ENCODE measurements around the gene FGF14.

The FGF14 gene

GRCh38 chr13:102399791-102400674 is 1.8 kb downstream of the FGF14 start:
- H3K36me3 ChIP-seq (ENCODE audit: control insufficient read depth in 5 of 5, insufficient read depth in 5 of 5, low read length in 5 of 5) = no peaks in the 10 kb centered on the region
- H3K9ac ChIP-seq (ENCODE audit: low read length in 5 of 5) = peak overlapping the region in 3 of 5 donors; percentile 35 to 39 (median 38)
- no peaks in the 10 kb centered on the region for H3K9me3 ChIP-seq (ENCODE audit: control insufficient read depth in 5 of 5, low read length in 5 of 5)
- peak overlapping the region; percentile 66 to 78 (median 76) for H3K4me3 ChIP-seq (ENCODE audit: low read depth in 1 of 5, low read length in 5 of 5)
- peaks cover 0 to 35% (median 31%) of the 10 kb centered on the region in 5 donors for H3K4me1 ChIP-seq (ENCODE audit: control insufficient read depth in 5 of 5, insufficient read depth in 5 of 5, low read length in 5 of 5)
- H3K27me3 ChIP-seq (ENCODE audit: control insufficient read depth in 5 of 5, insufficient read depth in 4 of 5, low read length in 5 of 5) = peaks cover 6 to 35% (median 21%) of the 10 kb centered on the region in 5 donors
- H3K27ac ChIP-seq (ENCODE audit: low read depth, low read length) = peak overlapping the region; percentile 10

GRCh38 chr13:102395939-102396338 is 5.9 kb downstream of the FGF14 start:
- Histone ChIP-seq H3K27me3 (ENCODE audit: control insufficient read depth in 5 of 5, insufficient read depth in 4 of 5, low read length in 5 of 5) (peaks cover 6 to 17% (median 10%) of the 10 kb centered on the region in 5 donors), H3K36me3 (ENCODE audit: control insufficient read depth in 5 of 5, insufficient read depth in 5 of 5, low read length in 5 of 5) (no peaks in the 10 kb centered on the region), H3K4me3 (ENCODE audit: low read depth in 1 of 5, low read length in 5 of 5) (no peak overlapping the region), H3K4me1 (ENCODE audit: control insufficient read depth in 5 of 5, insufficient read depth in 5 of 5, low read length in 5 of 5) (peaks cover 0 to 32% (median 30%) of the 10 kb centered on the region in 5 donors), H3K9me3 (ENCODE audit: control insufficient read depth in 5 of 5, low read length in 5 of 5) (no peaks in the 10 kb centered on the region), H3K9ac (ENCODE audit: low read length in 5 of 5) (no peak overlapping the region), H3K27ac (ENCODE audit: low read depth, low read length) (no peak overlapping the region)

GRCh38 chr13:102395174-102395573 is 6.7 kb downstream of the FGF14 start:
- Histone ChIP-seq H3K9ac (ENCODE audit: low read length in 5 of 5) (peak overlapping the region; percentile 31 to 83 (median 70)), H3K36me3 (ENCODE audit: control insufficient read depth in 5 of 5, insufficient read depth in 5 of 5, low read length in 5 of 5) (no peaks in the 10 kb centered on the region), H3K27me3 (ENCODE audit: control insufficient read depth in 5 of 5, insufficient read depth in 4 of 5, low read length in 5 of 5) (peaks cover 2 to 10% (median 5%) of the 10 kb centered on the region in 5 donors), H3K4me3 (ENCODE audit: low read depth in 1 of 5, low read length in 5 of 5) (peak overlapping the region; percentile 67 to 94 (median 84)), H3K9me3 (ENCODE audit: control insufficient read depth in 5 of 5, low read length in 5 of 5) (no peaks in the 10 kb centered on the region), H3K4me1 (ENCODE audit: control insufficient read depth in 5 of 5, insufficient read depth in 5 of 5, low read length in 5 of 5) (peaks cover 0 to 25% (median 23%) of the 10 kb centered on the region in 5 donors), H3K27ac (ENCODE audit: low read depth, low read length) (peak overlapping the region; percentile 75)

- H3K36me3 ChIP-seq (ENCODE audit: control insufficient read depth in 5 of 5, insufficient read depth in 5 of 5, low read length in 5 of 5) = no peaks in the 10 kb centered on the region
- no peaks in the 10 kb centered on the region for H3K9me3 ChIP-seq (ENCODE audit: control insufficient read depth in 5 of 5, low read length in 5 of 5)
- peak overlapping the region; percentile 75 for H3K27ac ChIP-seq (ENCODE audit: low read depth, low read length)
- peaks cover 0 to 17% (median 15%) of the 10 kb centered on the region in 5 donors for H3K4me1 ChIP-seq (ENCODE audit: control insufficient read depth in 5 of 5, insufficient read depth in 5 of 5, low read length in 5 of 5)
- H3K4me3 ChIP-seq (ENCODE audit: low read depth in 1 of 5, low read length in 5 of 5) = peak overlapping the region; percentile 67 to 94 (median 84)
- H3K27me3 ChIP-seq (ENCODE audit: control insufficient read depth in 5 of 5, insufficient read depth in 4 of 5, low read length in 5 of 5) = peaks cover 0 to 3% (median under 1%) of the 10 kb centered on the region in 5 donors
- H3K9ac ChIP-seq (ENCODE audit: low read length in 5 of 5) = peak overlapping the region; percentile 31 to 83 (median 70)
Observed at GRCh38 chr13:102394158-102395053, 7.4 kb downstream of the FGF14 start.

- Histone ChIP-seq H3K9ac (ENCODE audit: low read length in 5 of 5) (no peak overlapping the region), H3K4me3 (ENCODE audit: low read depth in 1 of 5, low read length in 5 of 5) (no peak overlapping the region), H3K27ac (ENCODE audit: low read depth, low read length) (no peak overlapping the region), H3K27me3 (ENCODE audit: control insufficient read depth in 5 of 5, insufficient read depth in 4 of 5, low read length in 5 of 5) (peaks cover 0 to 3% (median 0%) of the 10 kb centered on the region in 5 donors), H3K4me1 (ENCODE audit: control insufficient read depth in 5 of 5, insufficient read depth in 5 of 5, low read length in 5 of 5) (peaks cover 0 to 17% (median 15%) of the 10 kb centered on the region in 5 donors), H3K9me3 (ENCODE audit: control insufficient read depth in 5 of 5, low read length in 5 of 5) (no peaks in the 10 kb centered on the region), H3K36me3 (ENCODE audit: control insufficient read depth in 5 of 5, insufficient read depth in 5 of 5, low read length in 5 of 5) (no peaks in the 10 kb centered on the region)
Observed at GRCh38 chr13:102392481-102393209, 9.2 kb downstream of the FGF14 start.

GRCh38 chr13:102386461-102386860 is 15.4 kb downstream of the FGF14 start:
- Histone ChIP-seq H3K4me3 (ENCODE audit: low read depth in 1 of 5, low read length in 5 of 5) (no peak overlapping the region), H3K36me3 (ENCODE audit: control insufficient read depth in 5 of 5, insufficient read depth in 5 of 5, low read length in 5 of 5) (no peaks in the 10 kb centered on the region), H3K4me1 (ENCODE audit: control insufficient read depth in 5 of 5, insufficient read depth in 5 of 5, low read length in 5 of 5) (no peaks in the 10 kb centered on the region), H3K27ac (ENCODE audit: low read depth, low read length) (no peak overlapping the region), H3K27me3 (ENCODE audit: control insufficient read depth in 5 of 5, insufficient read depth in 4 of 5, low read length in 5 of 5) (no peaks in the 10 kb centered on the region), H3K9me3 (ENCODE audit: control insufficient read depth in 5 of 5, low read length in 5 of 5) (no peaks in the 10 kb centered on the region), H3K9ac (ENCODE audit: low read length in 5 of 5) (no peak overlapping the region)

GRCh38 chr13:102380012-102380411 is 21.8 kb downstream of the FGF14 start:
- H3K9ac ChIP-seq (ENCODE audit: low read length in 5 of 5) = no peak overlapping the region
- H3K4me3 ChIP-seq (ENCODE audit: low read depth in 1 of 5, low read length in 5 of 5) = no peak overlapping the region
- no peaks in the 10 kb centered on the region for H3K36me3 ChIP-seq (ENCODE audit: control insufficient read depth in 5 of 5, insufficient read depth in 5 of 5, low read length in 5 of 5)
- H3K4me1 ChIP-seq (ENCODE audit: control insufficient read depth in 5 of 5, insufficient read depth in 5 of 5, low read length in 5 of 5) = no peaks in the 10 kb centered on the region
- H3K27me3 ChIP-seq (ENCODE audit: control insufficient read depth in 5 of 5, insufficient read depth in 4 of 5, low read length in 5 of 5) = no peaks in the 10 kb centered on the region
- no peak overlapping the region for H3K27ac ChIP-seq (ENCODE audit: low read depth, low read length)
- H3K9me3 ChIP-seq (ENCODE audit: control insufficient read depth in 5 of 5, low read length in 5 of 5) = no peaks in the 10 kb centered on the region

- no peaks in the 10 kb centered on the region for H3K27me3 ChIP-seq (ENCODE audit: control insufficient read depth in 5 of 5, insufficient read depth in 4 of 5, low read length in 5 of 5)
Observed at GRCh38 chr13:102376318-102376717, 25.5 kb downstream of the FGF14 start.

GRCh38 chr13:102374726-102375125 is 27.1 kb downstream of the FGF14 start:
- Histone ChIP-seq H3K9ac (ENCODE audit: low read length in 5 of 5) (no peak overlapping the region), H3K27me3 (ENCODE audit: control insufficient read depth in 5 of 5, insufficient read depth in 4 of 5, low read length in 5 of 5) (no peaks in the 10 kb centered on the region), H3K9me3 (ENCODE audit: control insufficient read depth in 5 of 5, low read length in 5 of 5) (no peaks in the 10 kb centered on the region), H3K4me3 (ENCODE audit: low read depth in 1 of 5, low read length in 5 of 5) (no peak overlapping the region), H3K36me3 (ENCODE audit: control insufficient read depth in 5 of 5, insufficient read depth in 5 of 5, low read length in 5 of 5) (no peaks in the 10 kb centered on the region), H3K27ac (ENCODE audit: low read depth, low read length) (no peak overlapping the region), H3K4me1 (ENCODE audit: control insufficient read depth in 5 of 5, insufficient read depth in 5 of 5, low read length in 5 of 5) (no peaks in the 10 kb centered on the region)

More at GRCh38 chr13:102376318-102376717, 25.5 kb downstream of the FGF14 start:
- no peak overlapping the region for H3K4me3 ChIP-seq (ENCODE audit: low read depth in 1 of 5, low read length in 5 of 5)
- H3K4me1 ChIP-seq (ENCODE audit: control insufficient read depth in 5 of 5, insufficient read depth in 5 of 5, low read length in 5 of 5) = no peaks in the 10 kb centered on the region
- H3K9ac ChIP-seq (ENCODE audit: low read length in 5 of 5) = no peak overlapping the region
- no peak overlapping the region for H3K27ac ChIP-seq (ENCODE audit: low read depth, low read length)
- H3K36me3 ChIP-seq (ENCODE audit: control insufficient read depth in 5 of 5, insufficient read depth in 5 of 5, low read length in 5 of 5) = no peaks in the 10 kb centered on the region
- no peaks in the 10 kb centered on the region for H3K9me3 ChIP-seq (ENCODE audit: control insufficient read depth in 5 of 5, low read length in 5 of 5)
